ENCODE measurements around the gene TTC7B.

- no peak for TF ChIP-seq EZH2 (IDR thresholded peaks at IDR 0.05; ENCODE audit: insufficient read depth, poor library complexity, severe bottlenecking)
- no peak for TF ChIP-seq EZH2phosphoT487 (IDR thresholded peaks at IDR 0.05; ENCODE audit: insufficient read depth, low read depth)
These were observed 240.9 kb downstream of the TTC7B start for GRCh38 chr14:90575336-90575735.
